Right lobe of liver (tissue), 4 donors: ENCODE data around the gene PRKG2.

Experiments used
- POLR2A ChIP-seq: fragments of 450-650 bp; IDR thresholded peaks from one replicate; pipeline ENCODE4 v1.6.1; 2017; ENCODE audit warnings: antibody characterized with exemption, mild to moderate bottlenecking
- TF ChIP-seq, protein P1 (sequence below), 4 donors: fragments of 200-600 bp in 3 of 4; fragments of 450-650 bp in 1 of 4; IDR thresholded peaks; one replicate each; pipeline versions ENCODE4 v1.5.1 to v1.8.0; 2016 to 2022; ENCODE audit warnings: antibody characterized with exemption in 4 of 4, mild to moderate bottlenecking in 2 of 4
- donor health status: DM: no; HTN: no; CAD: no.
- donor health status: DM: no; HTN: no; CAD: no.
- donor health status: DM: no; HTN: yes; CAD: no.

DNA sequence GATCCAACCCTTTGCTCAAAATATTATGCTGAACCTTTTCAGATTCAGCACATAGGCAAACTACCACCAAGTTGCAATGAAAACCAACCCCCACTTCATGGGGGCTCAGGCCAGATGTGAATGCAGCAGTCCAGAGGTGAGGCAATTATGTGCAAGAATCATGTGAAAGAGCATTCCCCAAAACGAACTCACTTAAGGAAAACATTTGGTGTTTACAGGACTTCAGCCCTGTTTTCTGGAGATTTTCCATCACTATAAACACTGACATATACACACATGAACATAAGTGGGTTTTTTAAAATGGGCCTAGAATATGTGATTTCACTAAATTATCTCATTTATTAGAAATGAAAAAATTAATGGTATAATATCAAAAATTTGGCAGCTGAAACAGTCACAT lies 153.0 kb downstream of the PRKG2 start:
- no peak for TF ChIP-seq POLR2A
- TF ChIP-seq, protein P1, sequence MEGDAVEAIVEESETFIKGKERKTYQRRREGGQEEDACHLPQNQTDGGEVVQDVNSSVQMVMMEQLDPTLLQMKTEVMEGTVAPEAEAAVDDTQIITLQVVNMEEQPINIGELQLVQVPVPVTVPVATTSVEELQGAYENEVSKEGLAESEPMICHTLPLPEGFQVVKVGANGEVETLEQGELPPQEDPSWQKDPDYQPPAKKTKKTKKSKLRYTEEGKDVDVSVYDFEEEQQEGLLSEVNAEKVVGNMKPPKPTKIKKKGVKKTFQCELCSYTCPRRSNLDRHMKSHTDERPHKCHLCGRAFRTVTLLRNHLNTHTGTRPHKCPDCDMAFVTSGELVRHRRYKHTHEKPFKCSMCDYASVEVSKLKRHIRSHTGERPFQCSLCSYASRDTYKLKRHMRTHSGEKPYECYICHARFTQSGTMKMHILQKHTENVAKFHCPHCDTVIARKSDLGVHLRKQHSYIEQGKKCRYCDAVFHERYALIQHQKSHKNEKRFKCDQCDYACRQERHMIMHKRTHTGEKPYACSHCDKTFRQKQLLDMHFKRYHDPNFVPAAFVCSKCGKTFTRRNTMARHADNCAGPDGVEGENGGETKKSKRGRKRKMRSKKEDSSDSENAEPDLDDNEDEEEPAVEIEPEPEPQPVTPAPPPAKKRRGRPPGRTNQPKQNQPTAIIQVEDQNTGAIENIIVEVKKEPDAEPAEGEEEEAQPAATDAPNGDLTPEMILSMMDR (IDR thresholded peaks at IDR 0.05) = no peak
